ENCODE measurements around the gene ZNF76. TPM values are rescaled to one million over a fixed set of nuclear protein-coding genes. Genes with fewer than 3 reads are reported as not detected.
A peak's percentile ranks its signal among the peaks of the same experiment; 100 is the strongest.

ZNF76 gene
- total RNA-seq, 2 donors from 2014 or later, result 24.0 to 52.2 TPM

DNA sequence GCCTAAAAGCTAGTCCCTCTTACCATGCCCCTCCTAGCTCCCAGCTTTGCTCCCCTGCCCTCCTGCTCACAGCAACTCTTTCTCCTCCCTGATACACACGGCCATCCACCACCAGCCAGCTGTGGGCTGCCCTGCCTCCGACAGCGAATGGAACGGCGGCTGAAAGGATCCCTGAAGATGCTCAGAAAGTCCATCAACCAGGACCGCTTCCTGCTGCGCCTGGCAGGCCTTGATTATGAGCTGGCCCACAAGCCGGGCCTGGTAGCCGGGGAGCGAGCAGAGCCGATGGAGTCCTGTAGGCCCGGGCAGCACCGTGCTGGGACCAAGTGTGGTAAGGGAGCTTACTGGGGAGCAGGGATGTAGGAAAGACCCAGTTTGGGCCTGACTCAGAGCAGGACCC is 16.6 kb upstream of the ZNF76 start:
- Mint-ChIP-seq H3K9me3 (no peaks in the 10 kb centered on the region), H3K36me3 (no peaks in the 10 kb centered on the region), H3K4me1 (ENCODE audit: low read depth in 2 of 2) (peaks cover 8 to 9% of the 10 kb centered on the region in 2 donors), H3K27ac (no peak overlapping the region), H3K27me3 (no peaks in the 10 kb centered on the region), H3K4me3 (no peak overlapping the region)
- ATAC-seq (no peak), DNase-seq (ENCODE audit: low spot score) (no peak)

DNA sequence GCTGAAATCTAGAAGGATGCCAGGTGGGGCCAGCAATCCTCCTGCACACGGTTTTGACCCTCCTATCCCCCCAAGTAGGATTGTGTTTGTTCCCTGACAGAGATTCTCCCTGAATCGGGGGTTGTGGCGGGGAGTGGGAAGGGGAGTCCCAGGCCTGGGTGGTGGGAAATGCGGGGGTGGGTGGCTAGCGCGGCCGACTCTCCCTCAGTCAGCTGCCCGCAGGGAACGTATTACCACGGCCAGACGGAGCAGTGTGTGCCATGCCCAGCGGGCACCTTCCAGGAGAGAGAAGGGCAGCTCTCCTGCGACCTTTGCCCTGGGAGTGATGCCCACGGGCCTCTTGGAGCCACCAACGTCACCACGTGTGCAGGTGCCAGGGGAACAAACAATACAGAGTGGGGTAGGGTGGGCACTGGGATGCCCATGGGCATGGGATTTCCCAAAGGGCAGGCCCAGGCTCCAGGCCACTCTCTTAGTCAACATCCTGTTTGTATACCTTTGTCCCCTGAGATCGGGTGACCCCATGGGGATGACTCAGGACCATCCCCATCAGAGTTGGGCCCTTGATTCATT is 16.1 kb upstream of the ZNF76 start:
- no peak overlapping the region for H3K4me3 Mint-ChIP-seq
- no peaks in the 10 kb centered on the region for H3K27me3 Mint-ChIP-seq

DNA sequence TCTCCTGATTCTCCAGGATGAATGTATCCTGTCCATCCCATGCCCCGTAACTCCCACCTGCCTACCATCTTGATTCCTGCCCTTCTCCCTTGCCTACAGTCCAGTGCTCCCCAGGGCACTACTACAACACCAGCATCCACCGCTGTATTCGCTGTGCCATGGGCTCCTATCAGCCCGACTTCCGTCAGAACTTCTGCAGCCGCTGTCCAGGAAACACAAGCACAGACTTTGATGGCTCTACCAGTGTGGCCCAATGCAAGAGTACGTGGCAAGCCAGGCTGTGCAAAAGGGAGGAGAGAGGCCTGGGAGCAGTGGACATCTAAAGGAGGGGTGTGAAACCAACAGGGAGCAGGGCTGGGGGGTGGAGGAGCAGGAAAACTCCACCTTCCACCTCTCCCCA is 15.0 kb upstream of the ZNF76 start:
- no peaks in the 10 kb centered on the region for H3K27me3 Mint-ChIP-seq

More for the DNA sequence above, 16.1 kb upstream of the ZNF76 start:
- no peak for DNase-seq (ENCODE audit: low spot score)
- ATAC-seq, result no peak
- Mint-ChIP-seq H3K27ac (no peak overlapping the region), H3K36me3 (no peaks in the 10 kb centered on the region), H3K4me1 (ENCODE audit: low read depth in 2 of 2) (peaks cover 10 to 14% of the 10 kb centered on the region in 2 donors), H3K9me3 (no peaks in the 10 kb centered on the region)

DNA sequence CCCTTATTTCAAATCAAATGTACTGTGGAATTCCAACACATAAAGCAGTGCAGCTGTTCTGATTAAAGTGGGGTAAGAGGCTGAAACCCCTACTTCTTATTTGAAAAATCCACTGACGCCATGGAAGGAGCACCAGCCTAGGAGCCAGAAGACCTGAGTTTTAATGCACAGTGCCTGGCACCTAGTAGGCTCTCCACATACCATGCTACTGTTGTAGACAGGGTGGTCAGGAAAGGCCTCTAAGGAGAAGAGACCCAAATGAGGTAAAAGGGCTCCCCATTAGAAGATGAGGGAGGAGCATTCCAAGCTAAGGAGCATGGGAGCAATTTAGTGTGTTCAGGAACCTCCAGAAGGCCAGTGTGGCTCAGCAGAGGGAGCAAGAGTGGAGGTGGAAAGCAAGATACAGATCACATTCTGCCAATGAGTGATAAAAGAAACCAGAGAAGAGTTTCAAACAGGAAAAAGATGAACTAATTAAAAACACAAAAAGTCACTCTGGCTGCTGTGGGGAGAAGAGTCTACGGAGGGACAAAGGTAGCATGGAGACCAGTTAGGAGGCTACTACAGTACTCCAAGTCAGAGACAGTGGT is 11.8 kb upstream of the ZNF76 start:
- Mint-ChIP-seq H3K27ac (peak overlapping the region in 1 of 2 donors; percentile 37), H3K9me3 (no peaks in the 10 kb centered on the region), H3K4me3 (peak overlapping the region; percentile 36), H3K27me3 (no peaks in the 10 kb centered on the region), H3K4me1 (ENCODE audit: low read depth in 2 of 2) (peaks cover 10 to 15% of the 10 kb centered on the region in 2 donors), H3K36me3 (no peaks in the 10 kb centered on the region)
- ATAC-seq (no peak), DNase-seq (ENCODE audit: low spot score) (no peak)

More for the DNA sequence above, 15.0 kb upstream of the ZNF76 start:
- ATAC-seq (no peak), DNase-seq (ENCODE audit: low spot score) (no peak)
- Mint-ChIP-seq H3K4me1 (ENCODE audit: low read depth in 2 of 2) (peaks cover 10 to 20% of the 10 kb centered on the region in 2 donors), H3K4me3 (no peak overlapping the region), H3K27ac (no peak overlapping the region), H3K36me3 (no peaks in the 10 kb centered on the region), H3K9me3 (no peaks in the 10 kb centered on the region)

DNA sequence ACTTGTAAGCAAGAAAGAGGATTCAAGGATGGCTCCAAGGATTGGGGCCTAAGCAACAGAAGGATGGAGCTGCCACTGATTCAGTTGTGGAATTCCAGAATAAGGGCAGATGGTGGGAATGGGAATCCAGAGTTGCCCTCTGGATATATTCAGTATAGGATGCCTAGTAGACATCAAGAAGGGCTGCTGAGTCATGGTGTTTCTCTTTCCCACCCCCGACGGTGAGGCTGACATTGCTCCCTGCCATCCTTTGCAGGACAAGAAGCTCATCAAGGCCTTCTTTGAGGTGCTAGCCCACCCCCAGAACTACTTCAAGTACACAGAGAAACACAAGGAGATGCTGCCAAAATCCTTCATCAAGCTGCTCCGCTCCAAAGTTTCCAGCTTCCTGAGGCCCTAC is 11.2 kb upstream of the ZNF76 start:
- H3K4me1 Mint-ChIP-seq (ENCODE audit: low read depth in 2 of 2), result peaks cover 13 to 18% of the 10 kb centered on the region in 2 donors
- peak overlapping the region; percentile 36 for H3K4me3 Mint-ChIP-seq
- H3K9me3 Mint-ChIP-seq, result no peaks in the 10 kb centered on the region
- no peak for DNase-seq (ENCODE audit: low spot score)
- no peak for ATAC-seq
- no peaks in the 10 kb centered on the region for H3K36me3 Mint-ChIP-seq
- no peaks in the 10 kb centered on the region for H3K27me3 Mint-ChIP-seq
- peak overlapping the region; percentile 37 to 43 for H3K27ac Mint-ChIP-seq

DNA sequence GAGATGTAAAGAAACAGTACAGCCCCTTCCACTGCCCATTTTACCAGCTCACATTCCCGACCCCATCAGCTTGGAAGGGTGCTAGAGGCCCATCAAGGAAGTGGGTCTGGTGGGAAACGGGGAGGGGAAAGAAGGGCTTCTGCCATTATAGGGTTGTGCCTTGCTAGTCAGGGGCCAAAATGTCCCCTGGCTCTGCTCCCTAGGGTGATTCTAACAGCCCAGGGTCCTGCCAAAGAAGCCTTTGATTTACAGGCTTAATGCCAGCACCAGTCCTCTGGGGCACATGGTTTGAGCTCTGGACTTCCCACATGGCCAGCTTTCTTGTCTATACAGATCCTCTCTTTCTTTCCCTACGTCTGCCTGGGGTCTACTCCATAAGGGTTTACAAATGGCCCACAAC is 10.6 kb upstream of the ZNF76 start:
- ATAC-seq (no peak), DNase-seq (ENCODE audit: low spot score) (no peak)
- Mint-ChIP-seq H3K27me3 (no peaks in the 10 kb centered on the region), H3K27ac (peak overlapping the region in 1 of 2 donors; percentile 43), H3K9me3 (no peaks in the 10 kb centered on the region), H3K4me1 (ENCODE audit: low read depth in 2 of 2) (peaks cover 14 to 20% of the 10 kb centered on the region in 2 donors), H3K4me3 (no peak overlapping the region), H3K36me3 (no peaks in the 10 kb centered on the region)

DNA sequence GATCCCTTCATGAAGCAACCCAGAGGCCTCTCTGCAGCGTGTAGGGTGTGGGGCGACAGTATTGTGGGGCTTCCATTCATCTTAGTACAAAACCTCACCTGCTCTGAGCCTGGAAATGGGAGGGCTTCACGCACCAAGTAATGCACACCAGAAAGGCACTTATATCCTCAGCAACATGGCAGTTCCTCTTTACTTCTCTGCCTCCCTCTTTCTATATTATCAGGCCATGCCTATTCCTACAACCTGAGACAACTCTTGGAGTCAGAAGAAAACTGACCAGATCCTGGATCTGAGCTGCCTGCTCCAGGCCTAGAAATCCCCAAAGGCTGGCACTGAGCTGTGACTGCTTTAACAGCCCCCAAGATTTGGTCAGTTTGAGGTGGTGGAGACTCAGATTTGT is 7.6 kb upstream of the ZNF76 start:
- no peak for DNase-seq (ENCODE audit: low spot score)

DNA sequence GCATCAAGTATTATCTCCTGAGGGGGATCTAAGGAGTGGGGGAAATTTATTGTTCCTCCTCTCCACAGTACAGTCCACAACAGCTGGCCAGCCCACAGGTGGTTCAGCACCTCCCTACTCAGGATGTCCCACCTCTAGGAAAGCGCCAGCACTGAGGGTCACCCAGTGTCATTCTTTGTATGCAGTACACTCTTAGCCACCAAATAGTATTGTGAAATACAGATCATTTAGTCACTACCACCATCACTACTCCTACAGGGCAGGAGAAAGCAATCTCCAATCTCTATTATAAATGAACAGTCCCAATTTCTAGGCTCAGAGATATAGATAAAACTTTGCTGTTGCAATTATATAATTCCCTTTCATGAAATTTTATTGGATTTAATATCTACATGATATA is 6.3 kb upstream of the ZNF76 start:
- peaks cover 9 to 12% of the 10 kb centered on the region in 2 donors for H3K4me1 Mint-ChIP-seq (ENCODE audit: low read depth in 2 of 2)
- no peaks in the 10 kb centered on the region for H3K9me3 Mint-ChIP-seq
- ATAC-seq, result peak in 1 of 2 donors; percentile 46
- H3K36me3 Mint-ChIP-seq, result no peaks in the 10 kb centered on the region
- no peak overlapping the region for H3K4me3 Mint-ChIP-seq
- no peak for DNase-seq (ENCODE audit: low spot score)
- no peaks in the 10 kb centered on the region for H3K27me3 Mint-ChIP-seq
- H3K27ac Mint-ChIP-seq, result no peak overlapping the region

More for the DNA sequence above, 7.6 kb upstream of the ZNF76 start:
- peaks cover 14 to 20% of the 10 kb centered on the region in 2 donors for H3K4me1 Mint-ChIP-seq (ENCODE audit: low read depth in 2 of 2)
- no peaks in the 10 kb centered on the region for H3K36me3 Mint-ChIP-seq
- H3K27me3 Mint-ChIP-seq, result no peaks in the 10 kb centered on the region
- H3K27ac Mint-ChIP-seq, result no peak overlapping the region
- no peak for ATAC-seq
- no peak overlapping the region for H3K4me3 Mint-ChIP-seq
- no peaks in the 10 kb centered on the region for H3K9me3 Mint-ChIP-seq

DNA sequence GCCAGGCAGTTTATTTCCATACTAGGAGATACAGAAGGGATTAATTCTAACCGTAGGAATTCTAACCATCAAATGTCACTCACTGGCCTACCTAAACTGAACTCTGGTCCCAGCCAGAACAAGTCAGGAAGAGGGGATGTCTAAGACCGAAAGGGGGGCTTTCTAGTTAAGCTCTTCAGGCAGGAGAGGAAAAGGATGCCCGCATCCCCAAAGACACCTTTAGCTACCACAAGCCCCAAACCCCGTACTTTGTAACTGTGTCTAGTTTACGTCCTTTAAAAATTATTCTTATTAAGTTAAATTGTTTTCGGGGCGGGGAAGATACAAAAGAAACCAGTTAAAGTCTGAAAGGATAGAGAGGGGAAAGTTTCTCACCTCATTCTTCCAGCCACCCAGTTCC is 1.2 kb upstream of the ZNF76 start:
- Mint-ChIP-seq H3K4me3 (peak overlapping the region; percentile 92), H3K27ac (peak overlapping the region; percentile 93 to 97), H3K36me3 (peaks cover 5% of the 10 kb centered on the region), H3K4me1 (ENCODE audit: low read depth in 2 of 2) (peaks cover 31 to 39% of the 10 kb centered on the region in 2 donors), H3K9me3 (no peaks in the 10 kb centered on the region), H3K27me3 (no peaks in the 10 kb centered on the region)
- ATAC-seq, result no peak
- no peak for DNase-seq (ENCODE audit: low spot score)

DNA sequence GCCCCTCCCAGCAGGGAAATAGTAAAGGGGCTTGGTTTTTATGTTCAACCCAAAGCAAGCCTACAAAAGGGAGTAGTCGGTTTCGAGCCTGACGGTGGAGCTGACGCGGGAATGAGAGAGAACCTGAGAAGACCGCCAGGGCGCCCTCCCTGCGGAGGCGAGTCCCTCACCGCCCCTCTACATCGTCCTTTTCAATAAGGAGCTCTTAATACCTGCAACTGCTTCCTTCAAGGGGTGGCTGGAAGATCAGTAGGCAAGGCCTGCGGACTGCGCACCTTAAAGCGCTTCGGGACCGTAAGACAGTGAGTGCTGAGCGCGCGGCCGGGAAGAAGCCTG is 709 bp upstream of the ZNF76 start:
- Mint-ChIP-seq H3K27ac (peak overlapping the region; percentile 93 to 97), H3K27me3 (no peaks in the 10 kb centered on the region), H3K36me3 (peaks cover 5% of the 10 kb centered on the region), H3K4me1 (ENCODE audit: low read depth in 2 of 2) (peaks cover 35 to 42% of the 10 kb centered on the region in 2 donors), H3K4me3 (peak overlapping the region; percentile 92), H3K9me3 (no peaks in the 10 kb centered on the region)
- ATAC-seq (peak; percentile 0 to 17), DNase-seq (ENCODE audit: low spot score) (peak; percentile 65)

DNA sequence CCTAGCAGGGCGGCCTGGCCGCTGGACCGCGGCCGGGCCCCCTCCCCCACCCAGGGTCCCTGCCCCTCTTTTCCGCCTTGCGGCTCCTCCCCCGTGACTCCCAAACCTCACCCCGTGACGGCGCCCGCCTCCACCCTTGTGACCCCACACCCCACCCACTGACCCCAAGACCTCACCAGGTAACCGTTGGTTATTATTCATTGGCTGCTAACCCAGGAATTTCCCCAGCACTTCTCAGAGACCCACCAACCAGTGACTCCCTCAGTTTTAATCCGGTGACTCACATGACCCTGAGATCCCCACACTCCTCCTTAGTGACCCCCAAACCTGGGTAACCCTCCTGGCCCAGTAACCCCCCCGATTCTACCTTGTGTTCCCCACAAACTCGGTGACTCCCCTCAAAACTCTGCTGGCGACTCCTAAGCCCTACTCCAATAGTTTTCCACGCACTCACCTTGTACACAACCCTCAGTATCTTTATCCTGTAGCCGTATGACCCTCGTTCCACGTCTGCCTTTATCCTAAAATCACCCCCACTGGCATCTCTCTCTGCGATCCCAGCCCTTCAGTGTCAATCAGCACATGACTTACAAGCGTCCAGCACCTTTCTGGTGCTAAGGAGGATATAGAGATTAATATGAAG is 534 bp downstream of the ZNF76 start:
- Mint-ChIP-seq H3K27ac (peak overlapping the region; percentile 93 to 97), H3K4me1 (ENCODE audit: low read depth in 2 of 2) (peaks cover 45 to 50% of the 10 kb centered on the region in 2 donors), H3K4me3 (peak overlapping the region; percentile 92), H3K9me3 (no peaks in the 10 kb centered on the region), H3K27me3 (no peaks in the 10 kb centered on the region), H3K36me3 (peaks cover 5% of the 10 kb centered on the region)
- ATAC-seq (peak; percentile 75 to 77), DNase-seq (ENCODE audit: low spot score) (peak; percentile 84)

DNA sequence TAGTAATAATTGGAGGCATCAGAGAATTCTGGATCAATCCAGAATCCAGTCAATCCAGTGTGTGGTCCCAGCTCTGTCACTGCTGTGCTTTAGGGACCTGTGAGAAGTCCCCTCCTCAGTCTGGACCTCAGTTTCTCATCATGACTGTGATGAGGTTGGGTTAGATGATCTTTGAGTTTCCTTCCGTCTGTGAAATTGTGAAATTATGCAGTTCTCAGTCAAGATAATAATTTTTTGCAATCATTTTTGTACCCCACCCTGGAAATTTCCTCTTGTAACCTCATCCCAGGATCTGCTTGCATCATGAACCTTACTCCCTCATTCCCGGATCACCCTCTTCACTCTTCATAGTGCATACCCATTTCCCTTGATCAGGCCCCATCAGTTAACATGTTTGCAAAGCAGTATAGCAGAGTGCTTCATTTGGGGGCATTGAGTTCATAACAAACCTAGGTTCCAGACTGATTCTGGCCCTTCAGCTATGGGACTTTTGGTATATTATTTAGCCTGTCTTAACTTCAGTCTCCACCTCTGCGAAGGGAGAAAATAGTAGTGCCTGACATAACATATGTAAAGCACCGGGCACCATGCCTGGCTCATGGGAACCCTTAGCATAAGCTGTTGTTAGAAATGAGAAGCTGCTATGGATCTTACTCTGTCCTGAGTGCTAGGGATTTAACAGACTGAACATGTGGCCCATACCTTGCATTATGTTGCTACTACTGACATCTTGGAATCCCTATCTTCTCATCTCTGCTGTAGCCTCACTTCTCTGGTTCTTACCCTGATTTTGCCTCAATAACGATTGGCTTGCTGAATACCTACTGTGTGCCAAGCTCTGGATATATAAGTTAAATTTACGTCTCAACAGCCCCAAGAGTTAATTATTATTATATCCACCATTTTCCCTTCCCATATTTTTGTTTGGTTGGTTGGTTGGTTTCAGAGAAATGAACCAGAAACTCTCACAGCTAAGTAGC is 1.3 kb downstream of the ZNF76 start:
- ATAC-seq (no peak), DNase-seq (ENCODE audit: low spot score) (no peak)
- no peaks in the 10 kb centered on the region for H3K27me3 Mint-ChIP-seq
- H3K4me3 Mint-ChIP-seq, result peak overlapping the region; percentile 92
- no peaks in the 10 kb centered on the region for H3K9me3 Mint-ChIP-seq
- peak overlapping the region; percentile 93 to 97 for H3K27ac Mint-ChIP-seq
- peaks cover 5% of the 10 kb centered on the region for H3K36me3 Mint-ChIP-seq
- H3K4me1 Mint-ChIP-seq (ENCODE audit: low read depth in 2 of 2), result peaks cover 49 to 54% of the 10 kb centered on the region in 2 donors

DNA sequence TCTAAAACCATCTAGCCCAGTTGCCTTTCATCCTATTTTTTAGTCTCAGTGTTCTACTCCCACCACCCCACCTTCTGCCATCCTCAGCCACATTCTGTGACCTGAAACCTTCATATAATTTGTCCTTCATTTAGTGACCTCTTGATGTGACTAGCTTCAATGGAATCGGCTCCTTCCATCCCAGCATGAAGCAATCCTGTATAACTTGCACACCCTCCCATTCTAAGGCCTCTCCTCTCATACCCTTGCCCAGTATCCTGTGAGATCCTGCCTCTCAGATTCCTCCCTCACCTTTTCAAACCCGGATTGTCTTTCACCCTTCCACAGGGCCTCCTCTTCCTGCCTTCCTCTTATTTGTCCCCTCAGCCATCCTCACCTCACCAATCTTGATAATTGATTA is 3.1 kb downstream of the ZNF76 start:
- no peaks in the 10 kb centered on the region for H3K27me3 Mint-ChIP-seq
- H3K36me3 Mint-ChIP-seq, result peaks cover 5% of the 10 kb centered on the region
- peaks cover 52 to 55% of the 10 kb centered on the region in 2 donors for H3K4me1 Mint-ChIP-seq (ENCODE audit: low read depth in 2 of 2)
- no peak overlapping the region for H3K4me3 Mint-ChIP-seq
- DNase-seq (ENCODE audit: low spot score) (no peak), ATAC-seq (no peak)
- no peaks in the 10 kb centered on the region for H3K9me3 Mint-ChIP-seq
- peak overlapping the region; percentile 45 to 93 for H3K27ac Mint-ChIP-seq

Measured in natural killer cell treated with Interleukin-12 subunit alpha and Interleukin-12 subunit beta and Interleukin-15 and Interleukin-18, amount 100 ng/mL, for 72 hours (primary cell).